Stimulated activated CD4-positive, alpha-beta T cell treated with anti-CD3 and anti-CD28 coated beads, Interleukin-15, amount 100 ng/mL, for 24 hours (primary cell): ENCODE measurements around the gene TBC1D25.
"Not testable (repeated sequence)": the region's sequence is repeated elsewhere in the genome, so short reads cannot be mapped to it uniquely, and the experiment has no call there.

Experiments used
- DNase-seq: peaks from one replicate; pipeline ENCODE4 v3.0.0-alpha.2; 2020

TBC1D25 gene

DNA sequence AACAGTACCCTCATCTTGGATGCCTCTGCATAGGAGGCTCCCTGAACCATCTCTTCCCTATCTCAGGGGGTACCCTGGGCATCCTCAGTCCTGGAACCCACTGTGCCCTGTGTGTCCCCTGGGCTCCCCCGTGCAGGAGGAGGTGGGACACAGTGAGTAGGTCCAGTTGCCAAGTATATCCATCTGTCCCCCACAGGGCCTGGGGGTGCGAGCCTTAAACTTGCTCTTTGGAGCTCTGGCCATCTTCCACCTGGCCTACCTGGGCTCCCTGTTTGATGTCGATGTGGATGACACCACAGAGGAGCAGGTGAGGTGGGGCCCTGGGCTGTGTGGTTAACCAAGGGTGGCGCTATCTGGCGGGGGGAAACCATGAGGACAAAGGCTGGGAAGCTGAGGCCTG lies 22.5 kb upstream of the TBC1D25 start:
- DNase-seq = no peak

DNA sequence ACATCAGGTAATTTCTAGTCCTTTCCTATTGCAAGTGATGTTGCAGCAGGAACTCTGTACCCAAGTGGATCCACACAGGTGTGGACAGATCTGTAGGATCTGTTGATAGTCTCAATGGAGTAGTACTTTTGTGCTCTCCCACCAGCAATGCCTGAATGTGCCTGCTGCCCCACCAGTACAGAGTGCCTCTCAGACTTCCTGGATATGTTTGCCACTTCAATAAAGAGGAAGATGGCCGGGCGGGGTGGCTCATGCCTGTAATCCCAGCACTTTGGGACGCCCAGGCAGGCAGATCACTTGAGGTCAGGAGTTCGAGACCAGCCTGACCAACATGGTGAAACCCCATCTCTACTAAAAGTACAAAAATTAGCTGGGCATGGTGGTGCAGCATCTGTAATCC lies 20.0 kb upstream of the TBC1D25 start:
- not testable (repeated sequence) for DNase-seq

- no peak for DNase-seq
Observed at GRCh38 chrX:48520455-48520854, 19.1 kb upstream of the TBC1D25 start.

GRCh38 chrX:48520976-48521352 lies 18.6 kb upstream of the TBC1D25 start:
- DNase-seq = no peak

DNA sequence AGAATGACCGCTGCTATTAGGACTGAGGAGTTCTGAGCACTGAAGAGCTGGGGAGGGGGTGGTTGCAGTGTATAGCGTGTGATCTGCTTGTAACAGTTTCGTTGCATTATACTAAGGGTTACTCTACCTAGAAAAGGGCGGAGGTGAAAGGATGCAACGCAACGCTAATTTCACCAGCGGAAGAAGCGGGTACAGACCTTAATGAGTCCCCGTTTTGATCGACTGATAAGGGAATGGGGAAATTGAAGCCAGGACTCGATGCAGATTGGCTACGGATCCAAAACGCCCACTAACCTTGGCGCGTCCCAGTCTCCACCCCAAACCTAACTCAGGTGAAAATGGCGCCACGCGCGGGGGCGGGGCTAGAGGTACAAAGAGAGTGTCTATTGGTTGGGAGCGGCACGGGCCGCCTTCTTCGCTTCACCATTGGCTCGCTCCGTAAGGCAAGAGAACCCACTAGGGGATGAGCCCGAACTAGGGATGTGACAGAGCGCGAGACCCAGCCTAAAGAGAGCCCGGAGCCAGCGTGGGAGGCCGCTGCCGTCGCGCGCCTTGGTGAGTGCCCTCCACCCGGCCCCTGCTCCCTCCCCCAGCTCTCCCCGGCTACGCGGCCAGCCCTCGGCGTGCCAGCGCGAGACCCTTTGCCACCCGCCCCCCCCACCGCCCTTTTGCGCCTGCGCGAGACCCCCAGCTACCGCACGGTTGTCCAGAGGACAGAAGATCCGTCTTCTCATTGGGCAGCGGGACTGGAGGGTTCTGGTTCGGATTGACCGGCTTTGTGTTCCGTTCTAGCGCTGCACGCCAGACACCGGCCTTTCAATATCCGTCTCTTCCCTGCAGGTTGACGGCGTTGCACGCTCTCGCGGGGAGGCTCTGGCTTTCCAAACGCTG lies 17.9 kb upstream of the TBC1D25 start, which contains the start of gene EBP:
EBP (plus strand) TSS at position 456 of the 891 bp plus-strand sequence. CDS start 1,964 bp downstream, outside the sequence.
- peak; percentile 96 for DNase-seq

DNA sequence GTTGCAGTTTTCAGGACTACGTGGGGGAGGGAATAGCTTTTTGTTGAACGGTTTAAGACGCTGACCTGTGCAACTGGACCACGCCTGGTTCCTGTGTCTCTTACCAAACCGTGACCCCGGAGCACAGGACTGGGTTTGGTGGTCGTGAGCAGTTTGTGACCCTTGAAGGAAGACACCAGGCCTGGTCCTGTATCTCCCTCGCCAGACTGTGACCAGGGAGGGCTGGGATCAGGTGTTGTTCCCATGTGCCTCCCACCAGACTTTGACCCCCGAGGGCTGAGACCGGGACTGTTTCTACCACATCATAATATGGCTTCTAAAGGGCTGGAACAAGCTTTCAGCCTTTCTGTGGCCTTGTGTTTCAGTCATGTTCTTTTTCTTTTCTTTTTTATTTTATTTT lies 17.2 kb upstream of the TBC1D25 start:
- DNase-seq = no peak

- no peak for DNase-seq
Observed at GRCh38 chrX:48523682-48524081, 15.8 kb upstream of the TBC1D25 start.

DNA sequence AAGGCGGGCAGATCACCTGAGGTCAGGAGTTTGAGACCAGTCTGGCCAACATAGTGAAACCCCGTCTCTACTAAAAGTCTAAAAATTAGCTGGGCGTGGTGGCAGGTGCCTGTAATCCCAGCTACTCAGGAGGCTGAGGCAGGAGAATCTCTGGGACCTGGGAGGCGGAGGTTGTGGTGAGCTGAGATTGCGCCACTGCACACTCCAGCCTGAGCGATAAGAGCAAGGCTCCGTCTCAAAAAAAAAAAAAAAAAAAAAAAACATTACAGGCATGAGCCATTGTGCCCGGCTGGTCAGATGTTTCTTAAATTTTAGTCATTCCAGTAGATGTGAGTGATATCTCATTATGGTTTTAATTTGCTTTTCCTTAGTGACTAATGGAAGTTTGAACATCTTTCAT lies 13.7 kb upstream of the TBC1D25 start:
- not testable (repeated sequence) for DNase-seq

- DNase-seq = no peak
Observed at GRCh38 chrX:48530736-48531135, 8.8 kb upstream of the TBC1D25 start.

DNA sequence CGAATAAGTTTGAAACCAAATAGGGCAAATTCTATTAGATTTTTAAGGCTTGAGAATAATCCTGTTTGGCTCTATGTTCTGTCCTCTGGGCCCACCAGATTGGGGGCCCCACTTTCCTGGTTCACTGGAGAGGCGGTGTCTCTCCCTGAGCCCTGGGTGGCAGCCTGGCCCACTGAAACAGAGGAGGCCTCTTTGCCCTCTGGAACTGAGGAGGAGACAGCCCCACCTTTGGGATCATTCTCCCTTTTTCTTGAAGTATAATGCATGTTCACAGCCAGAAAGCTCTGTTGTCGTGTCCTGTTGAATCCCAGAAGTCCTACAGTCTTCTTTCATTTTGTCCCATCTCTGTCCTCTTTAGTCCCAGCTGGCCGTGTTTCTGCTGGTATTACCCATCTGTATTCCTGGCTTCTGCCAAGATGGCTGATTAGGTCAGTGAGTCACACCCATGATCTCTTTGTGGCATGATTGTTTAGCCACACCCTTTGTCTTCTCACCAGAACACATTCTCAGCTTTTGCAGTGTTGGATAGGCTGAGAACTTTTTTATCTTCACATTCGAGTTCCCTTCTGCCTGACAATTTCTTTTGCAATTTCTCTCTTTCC lies 8.1 kb upstream of the TBC1D25 start:
- DNase-seq = no peak

- no peak for DNase-seq
Observed at GRCh38 chrX:48532161-48532560, 7.4 kb upstream of the TBC1D25 start.

- DNase-seq = no peak
Observed at GRCh38 chrX:48533165-48533564, 6.3 kb upstream of the TBC1D25 start.

DNA sequence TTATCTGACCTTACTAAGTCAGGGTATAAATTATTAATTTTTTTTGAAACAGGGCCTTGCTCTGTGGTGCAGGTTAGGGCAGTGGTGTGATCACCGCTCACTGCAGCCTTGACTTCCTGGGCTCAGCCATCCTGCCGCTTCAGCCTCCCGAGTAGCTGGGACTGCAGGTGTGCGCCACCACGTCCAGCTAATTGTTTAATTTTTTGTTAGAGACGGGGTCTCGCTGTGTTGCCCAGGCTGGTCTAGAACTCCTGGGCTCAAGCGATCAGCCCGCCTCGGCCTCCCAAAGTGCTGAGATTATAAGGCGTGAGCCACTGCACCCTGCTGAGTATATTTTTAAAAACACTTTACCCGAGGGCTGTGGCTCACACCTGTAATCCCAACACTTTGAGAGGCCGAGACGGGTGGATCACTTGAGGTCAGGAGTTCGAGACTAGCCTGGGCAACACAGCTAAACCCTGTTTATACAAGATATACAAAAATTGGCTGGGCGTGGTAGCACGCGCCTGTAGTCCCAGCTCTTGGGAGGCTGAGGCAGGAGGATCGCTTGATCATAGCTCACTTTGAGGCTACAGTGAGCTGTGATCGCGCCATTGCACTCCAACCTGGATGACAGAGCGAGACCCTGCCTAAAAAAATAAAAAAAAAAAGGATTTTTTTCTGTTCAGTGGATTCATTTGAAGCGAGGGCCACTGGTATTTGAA lies 721 bp upstream of the TBC1D25 start:
- DNase-seq = no peak

DNA sequence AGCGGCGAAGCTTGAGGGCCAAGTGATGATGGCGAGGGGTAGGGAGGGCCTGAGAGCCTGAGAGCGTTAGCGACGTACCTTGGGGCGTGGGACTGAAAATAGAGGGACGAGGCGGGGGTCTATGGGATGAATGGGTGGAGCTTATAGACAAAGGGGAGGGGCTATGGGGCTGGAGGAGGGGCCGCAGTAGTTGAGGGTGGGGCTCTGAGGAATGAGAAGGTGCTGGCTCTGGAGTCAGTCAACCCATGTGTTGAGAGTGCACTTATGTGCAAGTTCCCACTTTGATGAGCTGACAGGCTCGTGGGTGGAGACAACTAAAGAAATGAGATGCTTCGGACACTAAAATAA lies 488 bp downstream of the TBC1D25 start:
- peak; percentile 61 for DNase-seq

- no peak for DNase-seq
Observed at GRCh38 chrX:48540480-48540879, 966 bp downstream of the TBC1D25 start.

DNA sequence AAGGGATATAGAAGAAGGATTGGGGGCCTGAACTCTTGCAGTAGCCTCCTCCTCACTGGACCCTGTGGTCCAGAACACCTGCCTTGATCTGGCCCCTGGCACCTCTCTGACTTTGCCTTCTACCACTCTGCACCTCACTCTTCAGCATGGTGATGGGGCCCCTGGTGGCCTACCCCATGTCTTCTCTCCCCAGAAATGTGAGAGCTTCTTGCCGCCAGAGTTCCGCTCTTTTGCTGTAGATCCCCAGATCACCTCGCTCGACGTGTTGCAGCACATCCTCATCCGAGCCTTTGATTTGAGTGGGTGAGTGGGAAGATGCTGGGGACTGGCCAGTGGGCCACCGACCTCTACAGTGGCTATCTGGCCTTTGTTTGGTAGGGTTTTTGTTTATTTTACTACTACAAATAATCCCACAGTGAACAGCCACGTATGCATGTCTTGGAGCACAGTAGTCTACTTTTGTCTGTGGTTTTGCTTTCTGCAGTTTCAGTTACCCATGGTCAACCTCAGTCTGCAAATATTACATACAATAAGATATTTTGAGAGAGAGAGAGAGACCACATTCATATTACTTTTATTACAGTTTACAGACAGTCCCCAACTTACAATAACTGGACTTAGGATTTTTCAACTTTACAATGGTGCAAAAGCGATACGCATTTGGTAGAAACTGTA lies 1.8 kb downstream of the TBC1D25 start:
- no peak for DNase-seq

- DNase-seq = no peak
Observed at GRCh38 chrX:48548871-48549270, 9.4 kb downstream of the TBC1D25 start.

GRCh38 chrX:48555731-48556325 lies 16.3 kb downstream of the TBC1D25 start:
- DNase-seq = not testable (repeated sequence)

DNA sequence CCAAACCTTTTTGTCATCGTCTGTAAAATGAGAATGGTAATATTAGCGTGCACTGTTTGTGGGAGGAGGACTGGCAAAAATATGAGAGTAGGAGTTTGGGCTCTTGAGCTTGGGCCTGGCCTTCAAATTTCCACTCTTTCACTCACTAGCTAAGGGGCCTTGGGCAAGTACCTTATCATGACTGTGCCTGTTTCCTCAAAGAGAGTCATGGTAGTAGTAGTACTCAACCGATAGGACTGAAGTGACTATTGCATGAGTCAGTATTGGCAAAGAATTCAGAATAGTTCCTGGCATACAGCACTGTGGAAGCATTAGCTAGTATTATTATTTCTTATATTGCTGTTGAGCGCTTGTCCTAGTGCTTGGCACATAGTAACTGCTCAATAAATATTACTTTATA lies 18.8 kb downstream of the TBC1D25 start:
- DNase-seq = no peak

GRCh38 chrX:48559636-48560035 lies 20.1 kb downstream of the TBC1D25 start:
- DNase-seq = no peak

DNA sequence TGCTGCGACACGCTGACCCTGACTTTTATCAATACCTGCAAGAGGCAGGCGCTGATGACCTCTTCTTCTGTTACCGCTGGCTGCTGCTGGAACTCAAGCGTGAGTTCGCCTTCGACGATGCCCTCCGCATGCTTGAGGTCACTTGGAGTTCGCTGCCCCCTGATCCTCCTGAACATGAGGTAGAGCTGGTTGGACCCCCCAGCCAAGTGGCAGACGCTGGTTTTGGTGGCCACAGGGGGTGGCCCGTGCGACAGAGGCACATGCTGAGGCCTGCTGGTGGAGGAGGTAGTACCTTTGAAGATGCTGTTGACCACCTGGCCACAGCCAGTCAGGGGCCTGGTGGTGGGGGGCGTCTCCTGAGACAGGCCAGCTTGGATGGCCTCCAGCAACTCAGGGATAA lies 20.5 kb downstream of the TBC1D25 start:
- no peak for DNase-seq

DNA sequence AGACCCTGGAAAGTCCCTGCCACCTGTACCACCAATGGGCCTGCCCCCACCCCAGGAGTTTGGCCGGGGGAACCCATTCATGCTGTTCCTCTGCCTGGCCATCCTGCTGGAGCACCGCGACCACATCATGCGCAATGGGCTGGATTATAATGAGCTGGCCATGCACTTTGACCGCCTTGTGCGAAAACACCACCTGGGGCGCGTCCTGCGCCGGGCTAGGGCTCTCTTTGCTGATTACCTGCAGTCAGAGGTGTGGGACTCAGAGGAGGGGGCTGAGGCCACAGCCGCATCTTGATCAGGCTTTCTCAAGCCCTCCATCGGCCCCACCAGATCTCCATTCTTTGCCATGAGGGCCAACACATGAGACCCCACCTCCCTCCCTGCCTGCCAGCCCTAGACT lies 21.2 kb downstream of the TBC1D25 start:
- DNase-seq = no peak

GRCh38 chrX:48569958-48570357 lies 30.4 kb downstream of the TBC1D25 start:
- DNase-seq = no peak
